Natural killer cell (primary cell): ENCODE data around the gene PTGIS. TPM values are rescaled to one million over a fixed set of nuclear protein-coding genes. Genes with fewer than 3 reads are reported as not detected.

ENCODE experiments used
- ATAC-seq, 3 donors: fragments of 150-1000 bp in 2 of 3; fragments of 200-7000 bp in 1 of 3; cut with Tn5 transposase; 1 replicate in 1 of 3; 2 replicates in 2 of 3; pipeline ENCODE4 v1.10.0; 2021; ENCODE audit warnings: mild to moderate bottlenecking in 2 of 3, moderate library complexity in 2 of 3
- DNase-seq, 2 donors: peaks; one replicate each; pipeline versions ENCODE4 v3.0.0 to v3.0.0-alpha.2; 2013 to 2021; ENCODE audit warnings: mixed read lengths in 1 of 2
- H3K27ac ChIP-seq: one replicate; pipeline ENCODE4 v1.5.1; 2013; ENCODE audit warnings: mild to moderate bottlenecking, low read length
- H3K27me3 ChIP-seq: one replicate; pipeline ENCODE4 v1.6.1; 2013; ENCODE audit warnings: low read length; ENCODE audit not compliant: control insufficient read depth, insufficient read depth
- H3K36me3 ChIP-seq: one replicate; pipeline ENCODE4 v1.6.1; 2013; ENCODE audit warnings: low read length; ENCODE audit not compliant: control insufficient read depth, insufficient read depth
- H3K4me1 ChIP-seq: one replicate; pipeline ENCODE4 v1.6.1; 2013; ENCODE audit warnings: low read length; ENCODE audit not compliant: control insufficient read depth, insufficient read depth
- H3K4me3 ChIP-seq: one replicate; pipeline ENCODE4 v1.5.1; 2013; ENCODE audit warnings: low read length
- H3K9me3 ChIP-seq: one replicate; pipeline ENCODE4 v1.6.1; 2013; ENCODE audit warnings: low read length; ENCODE audit not compliant: control insufficient read depth, insufficient read depth
- H3K27ac Mint-ChIP-seq, 2 donors: one replicate each; pipeline ENCODE4 v1.8.0; 2022; ENCODE audit warnings: mild to moderate bottlenecking in 2 of 2, mixed read lengths in 2 of 2, moderate library complexity in 1 of 2
- H3K27me3 Mint-ChIP-seq, 2 donors: one replicate each; pipeline ENCODE4 v1.8.0; 2022; ENCODE audit warnings: low read depth in 2 of 2, mixed read lengths in 2 of 2
- H3K36me3 Mint-ChIP-seq: one replicate; pipeline ENCODE4 v1.8.0; 2022; ENCODE audit warnings: mixed read lengths
- H3K4me1 Mint-ChIP-seq, 2 donors: one replicate each; pipeline ENCODE4 v1.8.0; 2022; ENCODE audit warnings: mixed read lengths in 2 of 2
- H3K4me3 Mint-ChIP-seq: one replicate; pipeline ENCODE4 v1.8.0; 2022; ENCODE audit warnings: mild to moderate bottlenecking, moderate library complexity, mixed read lengths
- H3K9me3 Mint-ChIP-seq, 2 donors: one replicate each; pipeline ENCODE4 v1.8.0; 2022; ENCODE audit warnings: mixed read lengths in 2 of 2
- WGBS: methylation state at CpG from one replicate; pipeline ENCODE4 v1.1.7; 2013; ENCODE audit warnings: missing lambda C conversion rate; ENCODE audit not compliant: insufficient coverage; 5-methylcytosine and 5-hydroxymethylcytosine counted together
- intact Hi-C: fragments of 100-400 bp; cut with micrococcal nuclease; formaldehyde crosslinking; loops from one replicate; pipeline ENCODE4 v1.14.2; 2022
- total RNA-seq, 4 donors: library from RNA; stranded (reverse); fragments of 120-200 nt in 1 of 4; gene quantifications; one replicate each; pipeline versions ENCODE4 v1.2.3 to v1.2.4, GENCODE V29; 2013 to 2022
- TF ChIP-seq, protein P1 (sequence below): fragments of 200-600 bp; IDR thresholded peaks from one replicate; pipeline ENCODE4 v1.8.0; 2022; ENCODE audit warnings: antibody characterized with exemption

PTGIS gene
- total RNA-seq, 3 donors from 2014 or later (not counting 1 experiment from before 2014, with no cell fraction given) = not detected

DNA sequence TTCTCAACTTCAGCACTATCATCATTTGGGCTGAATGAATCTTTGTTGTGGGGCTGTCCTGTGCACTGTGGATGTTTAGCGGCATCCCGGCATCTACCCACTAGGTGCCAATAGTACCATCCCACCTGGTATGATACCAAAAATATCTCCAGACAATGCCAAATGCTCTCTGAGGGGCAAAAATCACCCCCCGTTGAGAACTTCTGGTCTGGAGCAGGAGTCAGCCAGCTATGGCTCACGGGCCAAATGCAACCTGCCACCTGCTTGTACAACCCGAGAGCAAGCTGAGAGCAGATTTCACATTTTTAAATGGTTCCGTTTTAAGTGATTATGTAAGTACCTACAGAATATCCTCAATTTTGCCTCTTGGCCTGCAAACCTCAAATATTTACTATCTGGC lies 112.2 kb downstream of the PTGIS start:
- Histone ChIP-seq H3K27me3 (no peaks in the 10 kb centered on the region), H3K27ac (no peak overlapping the region), H3K4me3 (no peak overlapping the region), H3K9me3 (no peaks in the 10 kb centered on the region), H3K36me3 (no peaks in the 10 kb centered on the region), H3K4me1 (no peaks in the 10 kb centered on the region)
- no peak for DNase-seq
- no peak overlapping the region for H3K4me3 Mint-ChIP-seq
- H3K27ac Mint-ChIP-seq = no peak overlapping the region
- no peak for ATAC-seq
- H3K27me3 Mint-ChIP-seq = peaks cover 18 to 20% of the 10 kb centered on the region in 2 donors
- H3K4me1 Mint-ChIP-seq = no peaks in the 10 kb centered on the region
- intact Hi-C loops = no loop called here
- WGBS = 82% methylated on average over 6 of the region's 6 CpGs
- TF ChIP-seq, protein P1, sequence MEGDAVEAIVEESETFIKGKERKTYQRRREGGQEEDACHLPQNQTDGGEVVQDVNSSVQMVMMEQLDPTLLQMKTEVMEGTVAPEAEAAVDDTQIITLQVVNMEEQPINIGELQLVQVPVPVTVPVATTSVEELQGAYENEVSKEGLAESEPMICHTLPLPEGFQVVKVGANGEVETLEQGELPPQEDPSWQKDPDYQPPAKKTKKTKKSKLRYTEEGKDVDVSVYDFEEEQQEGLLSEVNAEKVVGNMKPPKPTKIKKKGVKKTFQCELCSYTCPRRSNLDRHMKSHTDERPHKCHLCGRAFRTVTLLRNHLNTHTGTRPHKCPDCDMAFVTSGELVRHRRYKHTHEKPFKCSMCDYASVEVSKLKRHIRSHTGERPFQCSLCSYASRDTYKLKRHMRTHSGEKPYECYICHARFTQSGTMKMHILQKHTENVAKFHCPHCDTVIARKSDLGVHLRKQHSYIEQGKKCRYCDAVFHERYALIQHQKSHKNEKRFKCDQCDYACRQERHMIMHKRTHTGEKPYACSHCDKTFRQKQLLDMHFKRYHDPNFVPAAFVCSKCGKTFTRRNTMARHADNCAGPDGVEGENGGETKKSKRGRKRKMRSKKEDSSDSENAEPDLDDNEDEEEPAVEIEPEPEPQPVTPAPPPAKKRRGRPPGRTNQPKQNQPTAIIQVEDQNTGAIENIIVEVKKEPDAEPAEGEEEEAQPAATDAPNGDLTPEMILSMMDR = no peak
- H3K36me3 Mint-ChIP-seq = no peaks in the 10 kb centered on the region
- no peaks in the 10 kb centered on the region for H3K9me3 Mint-ChIP-seq

Other genes starting within 250 kb of the PTGIS start
- under 1 TPM in 1 of 3 donors, not detected in 2; 0.09 TPM for gene KCNB1, start 85.5 kb downstream of the PTGIS start, total RNA-seq
- gene B4GALT5, start 145.7 kb upstream of the PTGIS start, total RNA-seq = 10 to 100 TPM; 15.5 to 29.1 (median 28.6) TPM
- 10 to 100 TPM; 54.5 to 68.7 (median 58.8) TPM for gene SLC9A8, start 244.7 kb upstream of the PTGIS start, total RNA-seq